NCI-H2196 (cell line): Measurements from ENCODE around the gene DNAJC15.

Experiments used
- DNase-seq: peaks from one replicate; lab custom pipeline; 2025; ENCODE audit not compliant: unreplicated experiment; lab: John Stamatoyannopoulos, UW

The DNAJC15 gene

GRCh38 chr13:43124490-43124889, 101.1 kb downstream of the DNAJC15 start:
- no peak for DNase-seq

- no peak for DNase-seq
These were observed 103.0 kb downstream of the DNAJC15 start for GRCh38 chr13:43126420-43126819.

- no peak for DNase-seq
These were observed 103.9 kb downstream of the DNAJC15 start for GRCh38 chr13:43127103-43127798.

GRCh38 chr13:43127827-43128226, 104.4 kb downstream of the DNAJC15 start:
- no peak for DNase-seq

GRCh38 chr13:43128504-43128961, 105.1 kb downstream of the DNAJC15 start:
- DNase-seq: no peak

- DNase-seq: no peak
These were observed 105.7 kb downstream of the DNAJC15 start for GRCh38 chr13:43129066-43129465.

- DNase-seq: no peak
These were observed 106.2 kb downstream of the DNAJC15 start for GRCh38 chr13:43129511-43130110.

- DNase-seq: no peak
These were observed 108.9 kb downstream of the DNAJC15 start for GRCh38 chr13:43132257-43132656.

- no peak for DNase-seq
These were observed 109.5 kb downstream of the DNAJC15 start for GRCh38 chr13:43132911-43133310.

- DNase-seq: no peak
These were observed 110.4 kb downstream of the DNAJC15 start for GRCh38 chr13:43133792-43134191.

GRCh38 chr13:43134868-43135267, 111.5 kb downstream of the DNAJC15 start:
- no peak for DNase-seq

- no peak for DNase-seq
These were observed 112.1 kb downstream of the DNAJC15 start for GRCh38 chr13:43135516-43135915.

GRCh38 chr13:43136920-43137575, 113.7 kb downstream of the DNAJC15 start:
- DNase-seq: no peak

GRCh38 chr13:43139211-43139610, 115.8 kb downstream of the DNAJC15 start:
- no peak for DNase-seq

GRCh38 chr13:43139921-43140320, 116.5 kb downstream of the DNAJC15 start:
- DNase-seq: no peak

- DNase-seq: no peak
These were observed 117.6 kb downstream of the DNAJC15 start for GRCh38 chr13:43140985-43141384.

- no peak for DNase-seq
These were observed 118.3 kb downstream of the DNAJC15 start for GRCh38 chr13:43141685-43142084.

GRCh38 chr13:43143591-43143990, 120.2 kb downstream of the DNAJC15 start:
- no peak for DNase-seq

GRCh38 chr13:43145534-43146196, 122.3 kb downstream of the DNAJC15 start:
- no peak for DNase-seq

GRCh38 chr13:43146400-43146799, 123.0 kb downstream of the DNAJC15 start:
- DNase-seq: no peak

GRCh38 chr13:43150369-43151207, 127.2 kb downstream of the DNAJC15 start:
- DNase-seq: no peak
